GM12878 (cell line): ENCODE data around the gene RACGAP1. TPM values are rescaled to one million over a fixed set of nuclear protein-coding genes. Genes with fewer than 3 reads are reported as not detected.

Source experiments
- ATAC-seq: fragments of 200-7000 bp; cut with Tn5 transposase; 3 replicates; pipeline ENCODE4 v1.9.1; 2020; ENCODE audit warnings: mild to moderate bottlenecking, moderate library complexity
- BruUV-seq: library from RNA; stranded (reverse); fragments of 400-500 nt; replicated peaks from 2 replicates; lab custom pipeline; 2021; lab: Mats Ljungman, UMichigan
- CTCF ChIA-PET: fragments of 300-600 bp; sonication (Branson Sonifier 250); formaldehyde crosslinking; extraction: SDS; loops from one replicate; lab custom pipeline; 2021; ENCODE audit warnings: inconsistent platforms; lab: Yijun Ruan, JAX
- POLR2A ChIA-PET: fragments of 350-600 bp; formaldehyde crosslinking; extraction: SDS; loops from one replicate; lab custom pipeline; 2021; ENCODE audit warnings: inconsistent platforms; lab: Charles Lee
- RAD21 ChIA-PET: fragments of 300-600 bp; sonication (Branson Sonifier 250); formaldehyde crosslinking; loops from one replicate; lab custom pipeline; 2023; ENCODE audit warnings: antibody characterized with exemption; ENCODE audit not compliant: unreplicated experiment; lab: Charles Lee
- SMC1A ChIA-PET: fragments of 300-600 bp; sonication (Branson Sonifier 250); formaldehyde crosslinking; loops from one replicate; lab custom pipeline; 2023; ENCODE audit not compliant: unreplicated experiment, uncharacterized antibody; lab: Charles Lee
- DNase-seq: peaks from one replicate; pipeline ENCODE4 v3.0.0-alpha.2; 2011; ENCODE audit warnings: low read depth, low spot score
- FAIRE-seq: peaks from 3 replicates; lab custom pipeline; 2011; peaks lifted over from hg19 to GRCh38; lab: Jason Lieb, UNC
- H2AFZ ChIP-seq: 2 replicates; pipeline ENCODE4 v1.6.0; 2011; ENCODE audit warnings: low read depth, low read length, control low read depth; ENCODE audit not compliant: control insufficient read depth
- H3K27ac ChIP-seq: 2 replicates; pipeline ENCODE4 v1.5.1; 2011; ENCODE audit warnings: control low read depth; ENCODE audit not compliant: control insufficient read depth, insufficient read depth
- H3K27me3 ChIP-seq, 2 experiments: replicated peaks in 1 of 2; 2 replicates each; pipeline versions ENCODE4 v1.6.0 to v1.6.1; 2011; ENCODE audit warnings: low read length in 1 of 2; ENCODE audit not compliant: control insufficient read depth in 2 of 2, insufficient read depth in 2 of 2
- H3K36me3 ChIP-seq, 2 experiments: 2 replicates each; pipeline ENCODE4 v1.5.1; 2011; ENCODE audit warnings: low read length in 1 of 2; ENCODE audit not compliant: control insufficient read depth in 2 of 2, insufficient read depth in 2 of 2
- H3K4me1 ChIP-seq: 2 replicates; pipeline ENCODE4 v1.6.1; 2011; ENCODE audit warnings: mild to moderate bottlenecking, low read length, moderate library complexity, mixed read lengths; ENCODE audit not compliant: control insufficient read depth, insufficient read depth
- H3K4me2 ChIP-seq: 2 replicates; pipeline ENCODE4 v1.6.0; 2011; ENCODE audit warnings: control low read depth; ENCODE audit not compliant: control insufficient read depth, insufficient read depth
- H3K4me3 ChIP-seq: fragments of 200-600 bp; sonication (generic); 2 replicates; pipeline ENCODE4 v1.5.1; 2016
- H3K79me2 ChIP-seq: 2 replicates; pipeline ENCODE4 v1.6.0; 2011; ENCODE audit warnings: low read length; ENCODE audit not compliant: control insufficient read depth, insufficient read depth
- H3K9ac ChIP-seq: 2 replicates; pipeline ENCODE4 v1.8.0; 2011; ENCODE audit warnings: low read length, control low read depth, mixed read lengths; ENCODE audit not compliant: control insufficient read depth, insufficient read depth
- H3K9me3 ChIP-seq: replicated peaks from 3 replicates; pipeline ENCODE4 v1.5.1; 2011; ENCODE audit warnings: mild to moderate bottlenecking, low read length; ENCODE audit not compliant: control insufficient read depth, insufficient read depth
- H4K20me1 ChIP-seq: 2 replicates; pipeline ENCODE4 v1.6.0; 2011; ENCODE audit not compliant: control insufficient read depth, insufficient read depth
- BHLHE40 ChIP-seq, 2 experiments: fragments of 450-650 bp in 1 of 2; IDR thresholded peaks; 2 replicates each; pipeline ENCODE4 v1.6.1; 2011 to 2017; ENCODE audit warnings: low read depth in 2 of 2, borderline replicate concordance in 1 of 2, improper control_type of control experiment in 1 of 2, low read length in 1 of 2, mild to moderate bottlenecking in 1 of 2
- BMI1 ChIP-seq: fragments of 450-650 bp; IDR thresholded peaks from 2 replicates; pipeline ENCODE4 v1.6.1; 2016; ENCODE audit warnings: mild to moderate bottlenecking, moderate library complexity, borderline replicate concordance
- GATAD2B ChIP-seq: fragments of 450-650 bp; conservative IDR thresholded peaks from 2 replicates; pipeline ENCODE4 v1.6.1; 2017; ENCODE audit warnings: low read depth, mild to moderate bottlenecking, moderate library complexity
- IKZF2 ChIP-seq, 2 experiments: fragments of 450-650 bp; IDR thresholded peaks; 2 replicates each; pipeline ENCODE4 v1.6.1; 2017; ENCODE audit warnings: mild to moderate bottlenecking in 2 of 2, moderate library complexity in 2 of 2
- KAT2A ChIP-seq: conservative IDR thresholded peaks from 2 replicates; pipeline ENCODE4 v1.6.1; 2011; ENCODE audit warnings: low read depth, low read length; ENCODE audit not compliant: control insufficient read depth
- MEF2B ChIP-seq: fragments of 450-650 bp; IDR thresholded peaks from 2 replicates; pipeline ENCODE4 v1.6.1; 2018; ENCODE audit warnings: mild to moderate bottlenecking, moderate library complexity; ENCODE audit not compliant: partially characterized antibody, poor library complexity, severe bottlenecking
- NFXL1 ChIP-seq: fragments of 450-650 bp; IDR thresholded peaks from 2 replicates; pipeline ENCODE4 v1.6.1; 2017; ENCODE audit warnings: antibody characterized with exemption, mild to moderate bottlenecking, borderline replicate concordance
- NR2C2 ChIP-seq: IDR thresholded peaks from 2 replicates; pipeline ENCODE4 v1.6.1; 2011; ENCODE audit warnings: borderline replicate concordance, low read depth; ENCODE audit not compliant: control insufficient read depth, insufficient read length
- PAX5 ChIP-seq: IDR thresholded peaks from 2 replicates; pipeline ENCODE4 v1.6.1; 2011; ENCODE audit warnings: low read depth, low read length, borderline replicate concordance
- RAD21 ChIP-seq: IDR thresholded peaks from 2 replicates; pipeline ENCODE4 v1.6.1; 2011; ENCODE audit warnings: mild to moderate bottlenecking, low read depth, low read length, moderate library complexity; ENCODE audit not compliant: insufficient read depth
- RELA ChIP-seq: fragments of 450-650 bp; IDR thresholded peaks from 2 replicates; pipeline ENCODE4 v1.8.0; 2014; ENCODE audit warnings: borderline replicate concordance; ENCODE audit not compliant: partially characterized antibody
- SUPT20H ChIP-seq: IDR thresholded peaks from 2 replicates; pipeline ENCODE4 v1.6.1; 2011; ENCODE audit warnings: low read depth, mild to moderate bottlenecking, low read length, moderate library complexity, borderline replicate concordance; ENCODE audit not compliant: control insufficient read depth
- TBL1XR1 ChIP-seq: IDR thresholded peaks from 2 replicates; pipeline ENCODE4 v1.6.1; 2012; ENCODE audit warnings: low read depth, low read length, improper control_type of control experiment
- WGBS: methylation state at CpG from one replicate; pipeline ENCODE4 v1.1.6; 2016; ENCODE audit warnings: low lambda C conversion rate; ENCODE audit not compliant: insufficient replicate concordance, insufficient coverage; ENCODE audit errors: missing lambda C conversion rate; 5-methylcytosine and 5-hydroxymethylcytosine counted together
- in situ Hi-C: fragments of 300-500 bp; cut with MboI; formaldehyde crosslinking; loops from 9 replicates; pipeline ENCODE4 v1.14.3; 2018; ENCODE audit warnings: mixed read lengths
- intact Hi-C: fragments of 100-400 bp; cut with micrococcal nuclease; formaldehyde crosslinking; loops from one replicate; pipeline ENCODE4 v1.14.2; 2022; ENCODE audit not compliant: unreplicated experiment
- polyA plus RNA-seq, 11 experiments: library from polyadenylated mRNA; depleted of rRNA in 4 of 11; unstranded in 6 of 11; stranded (reverse) in 5 of 11; fragments of >200 nt; fragmentation: Nextera tagmentation in 4 of 11; fragmentation: Illumina TruSeq in 1 of 11; extraction: Ambion mirVana in 4 of 11; extraction: Trizol in 1 of 11; gene quantifications; 1 replicate in 1 of 11; 2 replicates in 10 of 11; pipeline versions ENCODE4 v1.2.1 to v1.2.3, GENCODE V29; 2011 to 2016; ENCODE audit warnings: inconsistent platforms in 2 of 11, missing spikeins in 2 of 11, low read depth in 1 of 11
- total RNA-seq, 4 experiments: library from RNA; depleted of rRNA in 3 of 4; stranded (reverse); fragments of >200 nt in 3 of 4; fragmentation: Illumina TruSeq in 1 of 4; extraction: Trizol in 1 of 4; gene quantifications; 2 replicates each; pipeline versions ENCODE4 v1.2.1 to v1.2.3, GENCODE V29; 2013 to 2021
- TF ChIP-seq, protein P1 (sequence below): fragments of 450-650 bp; IDR thresholded peaks from 2 replicates; pipeline ENCODE4 v1.6.1; 2016; ENCODE audit warnings: mild to moderate bottlenecking

The RACGAP1 gene
- total and polyA plus RNA-seq, 10 of the 15 experiments (the other 5 are each of a cell fraction or from before 2014, with no cell fraction given) = 32.4 to 87.9 (median 76.2) TPM

DNA sequence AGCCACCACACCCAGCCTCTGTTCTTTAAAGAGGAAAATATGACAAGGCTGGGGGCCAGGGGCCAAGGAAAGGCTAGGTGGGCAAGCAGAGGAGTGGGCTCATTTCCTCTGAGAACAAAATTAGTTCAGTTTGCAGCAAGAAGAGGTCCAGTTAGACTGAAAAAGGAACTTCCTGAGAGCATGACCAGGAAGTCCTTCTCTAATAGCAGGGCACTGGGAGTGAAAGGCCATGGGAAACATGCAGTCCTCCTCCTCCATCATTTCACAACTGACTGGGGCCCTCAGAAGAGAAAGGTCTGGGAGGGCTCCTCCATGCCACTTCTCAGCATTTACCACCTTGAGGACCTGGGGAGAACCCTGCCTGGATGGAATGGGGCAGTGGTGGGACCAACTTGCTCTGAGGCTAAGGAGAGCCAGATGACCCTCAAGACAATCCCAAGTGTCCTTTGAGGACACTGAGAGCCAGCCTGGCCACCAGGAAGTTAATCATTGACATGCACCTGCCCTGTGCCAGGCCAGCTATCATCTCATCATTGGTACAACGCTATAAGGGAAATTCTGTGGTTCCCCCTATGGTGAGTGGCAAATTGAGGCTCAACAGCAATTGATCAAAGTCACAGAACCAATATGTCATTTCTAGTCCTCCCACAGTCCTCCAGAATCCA lies 72.8 kb downstream of the RACGAP1 start:
- H3K36me3 ChIP-seq = no peaks in the 10 kb centered on the region
- no peaks in the 10 kb centered on the region for H3K4me1 ChIP-seq
- no peaks in the 10 kb centered on the region; the same call in 2 of the 3 replicates for H3K9me3 ChIP-seq
- H3K9ac ChIP-seq = no peak overlapping the region
- H3K79me2 ChIP-seq = no peaks in the 10 kb centered on the region
- H4K20me1 ChIP-seq = no peaks in the 10 kb centered on the region
- TF ChIP-seq TBL1XR1 (no peak), IKZF2 (IDR thresholded peaks at IDR 0.05) (no peak), GATAD2B (no peak), BHLHE40 (IDR thresholded peaks at IDR 0.05; ENCODE audit: borderline replicate concordance in 1 of 2, low read depth in 2 of 2, low read length in 1 of 2) (no peak)
- no peak for ATAC-seq
- no TSS peak for BruUV-seq
- no peak overlapping the region for H3K4me3 ChIP-seq
- WGBS = 100% methylated on average over 1 of the region's 1 CpG
- intact Hi-C loops = no loop called here
- H3K27me3 ChIP-seq = peaks cover 8 to 12% of the 10 kb centered on the region in 2 experiments
- in situ Hi-C loops = no loop called here
- ChIA-PET SMC1A (no interaction called here), RAD21 (no interaction called here), CTCF (interaction anchor here (1.1 to 1.4 kb wide), 2 partner anchors 7 to 15 kb away, joined by 3 to 4 read pairs; no protein-coding TSS in a partner anchor), POLR2A (no interaction called here)
- H3K4me2 ChIP-seq = no peak overlapping the region
- no peak for DNase-seq
- no peak overlapping the region for H3K27ac ChIP-seq
- FAIRE-seq = no peak
- no peak overlapping the region for H2AFZ ChIP-seq

DNA sequence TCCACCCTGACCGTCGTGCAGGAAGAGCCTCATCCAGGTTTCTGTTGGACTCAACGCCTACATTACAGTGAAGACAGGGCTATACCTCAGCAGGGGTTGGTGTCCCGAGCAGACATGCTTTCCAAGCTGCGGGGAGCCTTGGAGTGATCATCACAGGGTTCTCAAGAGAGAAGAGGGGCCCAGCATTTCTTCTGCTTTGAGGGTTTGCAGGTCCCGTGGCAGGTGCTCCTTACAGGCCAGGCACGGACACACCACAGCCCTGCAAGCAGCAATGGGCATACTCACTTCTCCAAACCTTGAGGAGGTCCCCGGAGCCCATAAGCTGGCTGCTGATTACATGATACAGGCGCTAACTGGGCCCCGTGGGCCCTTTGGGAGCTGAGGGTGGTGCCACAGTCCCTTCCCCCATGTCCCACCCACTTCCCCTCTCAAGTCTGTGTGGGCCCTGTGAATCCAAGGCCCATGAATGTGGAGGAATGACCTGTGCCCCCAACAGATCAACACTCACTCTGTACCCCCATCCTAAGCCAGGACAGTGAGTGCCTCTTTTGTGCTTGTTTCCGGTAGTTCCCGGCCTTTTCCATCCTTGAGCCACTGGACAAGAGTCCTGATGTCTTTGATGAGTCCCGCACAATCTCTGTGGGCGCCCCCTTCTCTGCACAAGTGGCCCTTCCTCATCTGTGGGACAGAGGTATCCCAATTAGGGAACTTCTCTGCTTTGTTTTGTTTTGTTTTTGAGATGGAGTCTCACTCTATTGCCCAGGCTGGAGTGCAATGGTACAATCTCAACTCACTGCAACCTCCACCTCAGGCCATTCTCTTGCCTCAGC lies 73.7 kb downstream of the RACGAP1 start:
- Histone ChIP-seq H3K79me2 (no peaks in the 10 kb centered on the region), H3K4me3 (no peak overlapping the region), H3K4me2 (no peak overlapping the region), H4K20me1 (no peaks in the 10 kb centered on the region), H3K36me3 (no peaks in the 10 kb centered on the region), H3K9ac (no peak overlapping the region), H3K27me3 (peaks cover 6 to 9% of the 10 kb centered on the region in 2 experiments), H2AFZ (no peak overlapping the region), H3K27ac (no peak overlapping the region), H3K4me1 (no peaks in the 10 kb centered on the region), H3K9me3 (no peaks in the 10 kb centered on the region; the same call in 2 of the 3 replicates)
- no TSS peak for BruUV-seq
- CTCF ChIA-PET = no interaction called here
- intact Hi-C loops (no loop called here), in situ Hi-C loops (no loop called here)
- SMC1A ChIA-PET = no interaction called here
- POLR2A ChIA-PET = no interaction called here
- WGBS = 22% methylated on average over 14 of the region's 14 CpGs
- no peak for DNase-seq
- no peak; the same call in 2 of the 3 replicates for ATAC-seq
- RAD21 ChIA-PET = no interaction called here
- no peak for FAIRE-seq
- TF ChIP-seq, protein P1, sequence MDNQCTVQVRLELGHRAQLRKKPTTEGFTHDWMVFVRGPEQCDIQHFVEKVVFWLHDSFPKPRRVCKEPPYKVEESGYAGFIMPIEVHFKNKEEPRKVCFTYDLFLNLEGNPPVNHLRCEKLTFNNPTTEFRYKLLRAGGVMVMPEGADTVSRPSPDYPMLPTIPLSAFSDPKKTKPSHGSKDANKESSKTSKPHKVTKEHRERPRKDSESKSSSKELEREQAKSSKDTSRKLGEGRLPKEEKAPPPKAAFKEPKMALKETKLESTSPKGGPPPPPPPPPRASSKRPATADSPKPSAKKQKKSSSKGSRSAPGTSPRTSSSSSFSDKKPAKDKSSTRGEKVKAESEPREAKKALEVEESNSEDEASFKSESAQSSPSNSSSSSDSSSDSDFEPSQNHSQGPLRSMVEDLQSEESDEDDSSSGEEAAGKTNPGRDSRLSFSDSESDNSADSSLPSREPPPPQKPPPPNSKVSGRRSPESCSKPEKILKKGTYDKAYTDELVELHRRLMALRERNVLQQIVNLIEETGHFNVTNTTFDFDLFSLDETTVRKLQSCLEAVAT = no peak
- TF ChIP-seq NR2C2 (no peak), RAD21 (no peak), BMI1 (no peak), SUPT20H (no peak), NFXL1 (no peak), RELA (no peak), KAT2A (no peak), MEF2B (no peak), PAX5 (no peak)
